HG03558 (cell line): ENCODE results near the gene ZNF253.
"Not testable (repeated sequence)": the region's sequence is repeated elsewhere in the genome, so short reads cannot be mapped to it uniquely, and the experiment has no call there.

Source experiments
- ATAC-seq: cut with Tn5 transposase; IDR thresholded peaks from one replicate; pipeline ENCODE4 v1.9.1; 2021; ENCODE audit warnings: moderate number of reproducible peaks; ENCODE audit not compliant: unreplicated experiment; ENCODE audit errors: extremely low read depth

The ZNF253 gene

DNA sequence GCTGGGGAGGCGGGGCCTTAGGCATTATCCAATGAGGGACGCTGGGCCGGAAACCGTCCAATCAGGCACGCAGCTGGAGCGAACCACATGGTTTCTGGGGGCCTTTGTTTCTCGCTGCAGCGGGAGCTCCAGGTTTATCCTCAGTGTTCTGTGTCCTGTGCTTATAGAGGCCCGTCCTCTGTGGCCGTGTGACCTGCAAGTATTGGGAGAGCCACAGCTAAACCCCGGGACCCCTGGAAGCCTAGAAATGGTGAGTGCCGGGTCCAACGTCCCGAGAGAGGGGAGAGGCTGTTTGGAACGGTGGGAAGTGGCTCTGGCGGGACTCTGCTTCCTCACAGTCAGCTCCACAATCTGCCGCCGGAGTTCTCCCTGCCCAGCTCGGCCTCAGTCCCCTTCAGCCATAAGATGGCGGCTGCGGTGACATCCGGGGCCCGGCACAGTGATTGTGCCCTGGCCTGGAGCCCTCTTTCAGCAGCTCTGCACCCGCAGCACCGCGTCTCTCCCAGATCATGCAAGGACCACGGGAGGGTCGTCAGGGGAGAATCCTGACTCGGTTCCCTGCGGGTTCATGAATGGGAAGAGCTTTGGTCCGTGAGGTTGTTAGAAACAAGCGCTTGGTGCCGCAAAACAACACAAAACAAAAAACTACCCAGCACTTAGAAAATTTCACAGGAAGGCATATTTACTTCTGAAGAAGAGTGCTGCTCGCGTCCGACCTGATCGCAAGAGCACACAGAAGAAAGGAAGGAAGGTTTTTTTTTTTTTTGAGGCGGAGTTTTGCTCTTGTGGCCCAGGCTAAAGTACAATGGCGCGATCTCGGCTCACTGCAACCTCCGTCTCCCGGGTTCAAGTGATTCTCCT, at the start of gene ZNF253:
ZNF253 (plus strand) TSS at position 133 of the 861 bp plus-strand sequence; CDS start at position 248, 115 bp downstream.
- peak; percentile 83 for ATAC-seq

DNA sequence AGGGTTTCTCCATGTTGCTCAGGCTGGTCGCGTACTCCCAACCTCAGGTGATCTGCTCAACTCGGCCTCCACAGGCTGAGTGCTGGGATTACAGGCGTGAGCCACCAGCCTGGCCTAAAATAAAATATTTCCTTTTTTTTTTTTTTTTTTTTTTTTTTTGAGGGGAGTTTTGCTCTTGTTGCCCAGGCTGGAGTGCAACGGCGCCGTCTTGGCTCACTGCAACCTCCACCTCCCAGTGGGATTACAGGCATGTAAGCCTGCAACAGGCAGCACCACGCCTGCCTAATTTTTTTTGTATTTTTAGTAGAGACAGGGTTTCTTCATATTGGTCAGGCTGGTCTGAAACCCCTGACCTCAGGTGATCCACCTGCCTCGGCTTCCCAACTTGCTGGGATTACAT, 49.0 kb upstream of the ZNF253 start:
- no peak for ATAC-seq

DNA sequence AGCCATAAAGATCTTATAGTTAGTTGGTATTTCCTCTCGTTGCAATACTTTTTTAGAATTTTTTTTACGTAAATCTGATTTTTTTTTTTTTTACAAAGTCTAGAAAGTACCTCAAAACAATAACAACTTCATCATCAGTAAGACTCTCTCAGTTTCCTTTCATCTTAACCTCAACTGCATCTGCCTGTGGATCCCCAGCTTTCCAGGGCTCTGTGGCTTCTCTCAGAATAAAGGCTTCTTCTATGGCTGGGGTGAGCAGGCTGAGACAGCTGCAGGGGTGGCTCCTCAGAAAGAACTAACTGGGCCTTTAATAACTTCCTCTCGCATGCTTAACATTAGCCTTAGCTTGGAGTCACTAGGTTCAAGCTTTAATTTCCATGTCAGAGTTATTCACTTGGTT, 48.3 kb upstream of the ZNF253 start:
- no peak for ATAC-seq

DNA sequence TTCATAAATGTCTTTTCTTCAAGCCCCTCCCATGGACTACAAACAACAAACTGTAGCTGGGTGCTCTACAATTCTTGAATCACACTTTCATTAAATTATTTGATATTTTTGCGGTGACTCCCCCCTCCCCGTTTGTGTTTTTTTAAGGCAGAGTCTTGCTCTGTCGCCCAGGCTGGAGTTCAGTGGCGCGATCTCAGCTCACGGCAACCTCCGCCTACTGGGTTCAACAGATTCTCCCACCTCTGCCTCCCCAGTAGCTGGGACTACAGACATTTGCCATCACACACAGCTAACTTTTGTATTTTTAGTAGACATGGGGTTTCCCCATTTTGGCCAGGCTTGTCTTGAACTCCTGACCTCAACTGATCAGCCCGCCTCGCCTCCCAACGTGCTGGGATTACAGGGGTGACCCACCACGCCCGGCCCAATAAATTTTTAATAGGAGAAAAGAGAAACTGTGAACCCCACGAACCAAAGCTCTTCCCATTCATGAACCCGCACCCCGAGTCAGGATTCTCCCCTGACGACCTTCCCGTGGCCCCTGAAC, 44.8 kb upstream of the ZNF253 start:
- ATAC-seq = no peak

DNA sequence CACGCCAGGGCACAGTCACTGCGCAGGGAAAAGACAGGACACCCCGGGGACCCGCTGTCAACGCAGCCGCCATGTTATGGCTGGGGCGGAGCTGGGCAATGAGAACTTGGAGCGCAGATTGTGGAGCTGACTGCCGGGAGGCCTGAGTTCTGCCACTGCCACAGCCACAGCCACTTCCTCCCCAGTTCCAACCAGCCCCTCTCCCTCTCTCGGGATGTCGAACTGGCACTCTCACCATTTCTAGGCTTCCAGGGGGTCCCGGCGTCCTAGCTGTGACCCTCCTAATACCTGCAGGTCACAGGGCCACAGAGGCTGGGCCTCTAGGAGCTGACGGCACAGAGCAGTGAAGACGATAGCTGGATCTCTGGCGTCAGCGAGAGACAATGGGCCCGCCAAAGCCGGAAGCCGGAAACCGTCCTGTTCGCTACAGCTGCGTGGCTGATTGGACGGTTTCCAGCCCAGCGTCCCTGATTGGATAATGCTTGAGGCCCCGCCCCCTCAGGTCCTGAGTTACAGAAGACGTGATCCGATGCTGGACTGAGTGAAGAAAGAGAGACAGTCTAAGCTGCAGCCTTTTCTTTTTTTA, 44.2 kb upstream of the ZNF253 start, which contains the start of gene ZNF506:
ZNF506 (minus strand) TSS at position 385 of the 586 bp plus-strand sequence; CDS start at position 238, 147 bp downstream.
- no peak for ATAC-seq

DNA sequence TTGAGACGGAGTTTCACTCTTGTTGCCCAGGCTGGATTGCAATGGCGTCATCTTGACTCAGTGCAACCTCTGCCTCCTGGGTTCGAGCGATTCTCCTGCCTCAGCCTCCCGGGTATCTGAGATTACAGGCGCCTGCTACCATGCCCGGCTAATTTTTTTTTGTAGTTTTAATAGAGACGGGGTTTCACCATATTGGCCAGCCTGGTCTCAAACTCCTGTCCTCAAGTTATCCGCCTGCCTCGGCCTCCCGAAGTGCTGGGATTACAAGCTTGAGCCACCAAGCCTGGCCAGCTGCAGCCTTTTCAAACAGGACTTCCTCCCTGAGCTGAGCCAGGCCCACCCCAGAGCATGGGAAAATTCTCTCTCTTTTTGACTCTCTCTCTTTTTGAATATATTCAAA, 43.7 kb upstream of the ZNF253 start:
- ATAC-seq = not testable (repeated sequence)

DNA sequence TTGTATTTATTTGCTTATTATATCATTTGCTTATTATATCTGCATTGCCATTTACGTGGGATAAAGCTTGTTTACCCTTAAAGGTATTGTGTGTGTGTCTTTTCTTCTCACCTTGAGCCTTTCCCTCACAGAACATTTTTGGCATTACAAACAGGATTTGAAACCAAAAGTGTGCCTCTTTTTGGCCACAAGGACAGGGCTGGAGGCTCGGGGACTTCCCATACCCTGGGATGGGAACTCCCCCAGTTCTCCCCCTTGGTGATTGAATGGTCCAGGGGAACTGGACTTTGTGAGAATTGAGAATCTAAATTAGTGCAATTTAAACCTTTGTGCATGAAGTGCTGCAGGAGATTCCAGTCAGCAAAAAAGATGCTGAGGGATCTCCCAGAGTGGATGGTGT, 41.8 kb upstream of the ZNF253 start:
- ATAC-seq = no peak

DNA sequence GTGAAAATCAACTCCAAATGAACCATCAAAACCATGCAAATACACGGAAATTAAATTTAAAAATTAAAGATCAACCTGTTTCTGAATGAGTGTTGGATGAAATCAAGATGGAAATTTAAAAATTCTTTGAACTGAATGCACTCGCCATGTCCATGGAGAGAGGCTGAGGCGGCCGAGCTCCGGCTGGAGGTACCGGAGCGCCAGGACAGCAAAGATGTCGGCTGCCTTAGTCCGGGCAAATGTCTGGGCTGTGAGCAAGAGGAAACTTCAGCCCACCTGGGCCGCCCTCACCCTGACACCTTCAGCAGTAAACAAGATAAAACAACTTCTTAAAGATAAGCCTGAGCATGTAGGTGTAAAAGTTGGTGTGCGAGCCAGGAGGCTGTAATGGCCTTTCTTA, 38.8 kb upstream of the ZNF253 start:
- ATAC-seq = no peak

DNA sequence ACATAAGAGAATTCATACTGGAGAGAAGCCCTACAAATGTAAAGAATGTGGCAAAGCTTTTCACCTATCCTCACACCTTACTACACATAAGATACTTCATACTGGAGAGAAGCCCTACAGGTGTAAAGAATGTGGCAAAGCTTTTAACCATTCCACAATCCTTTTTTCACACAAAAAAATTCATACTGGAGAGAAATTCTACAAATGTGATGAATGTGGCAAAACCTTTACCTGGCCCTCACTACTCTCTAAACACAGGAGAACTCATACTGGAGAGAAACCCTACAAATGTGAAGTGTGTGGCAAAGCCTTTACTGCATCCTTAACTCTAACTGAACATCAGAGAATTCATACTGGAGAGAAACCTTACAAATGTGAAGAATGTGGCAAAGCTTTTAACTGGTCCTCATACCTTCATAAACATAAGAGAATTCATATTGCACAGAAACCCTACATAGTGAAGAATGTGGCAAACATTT, 30.1 kb upstream of the ZNF253 start:
- ATAC-seq = no peak

DNA sequence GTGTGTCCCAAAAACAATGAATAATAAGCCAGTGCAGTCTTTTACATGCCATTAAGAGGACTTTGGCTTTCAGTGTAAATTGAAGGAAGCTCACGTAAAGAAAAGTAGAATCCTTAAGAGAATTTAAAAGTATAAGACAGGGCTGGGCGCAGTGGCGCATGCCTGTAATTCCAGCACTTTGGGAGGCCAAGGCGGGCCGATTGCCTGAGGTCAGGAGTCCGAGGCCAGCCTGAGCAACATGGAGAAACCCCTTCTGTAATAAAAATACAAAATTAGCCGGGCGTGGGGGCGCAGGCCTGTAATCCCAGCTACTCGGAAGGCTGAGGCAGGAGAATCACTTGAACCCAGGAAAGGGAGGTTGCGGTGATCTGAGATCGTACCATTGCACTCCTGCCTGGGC, 17.9 kb upstream of the ZNF253 start:
- ATAC-seq = no peak

DNA sequence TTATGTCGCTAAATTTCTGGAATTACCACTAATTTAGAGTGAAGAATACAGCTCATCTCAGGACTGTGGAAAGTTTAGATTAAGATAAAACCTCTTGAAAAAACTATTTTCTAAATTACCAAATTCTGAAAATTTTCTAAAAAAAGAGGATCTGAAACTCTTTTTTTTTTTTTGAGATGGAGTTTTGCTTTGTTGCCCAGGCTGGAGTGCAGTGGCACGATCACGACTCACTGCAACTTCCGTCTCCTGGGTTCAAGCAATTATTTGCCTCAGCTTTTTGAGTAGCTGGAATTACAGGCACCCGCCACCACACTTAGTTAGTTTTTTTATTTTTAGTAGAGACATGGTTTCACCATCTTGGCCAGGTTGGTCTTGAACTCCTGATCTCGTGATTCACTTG, 16.6 kb upstream of the ZNF253 start:
- ATAC-seq = no peak

DNA sequence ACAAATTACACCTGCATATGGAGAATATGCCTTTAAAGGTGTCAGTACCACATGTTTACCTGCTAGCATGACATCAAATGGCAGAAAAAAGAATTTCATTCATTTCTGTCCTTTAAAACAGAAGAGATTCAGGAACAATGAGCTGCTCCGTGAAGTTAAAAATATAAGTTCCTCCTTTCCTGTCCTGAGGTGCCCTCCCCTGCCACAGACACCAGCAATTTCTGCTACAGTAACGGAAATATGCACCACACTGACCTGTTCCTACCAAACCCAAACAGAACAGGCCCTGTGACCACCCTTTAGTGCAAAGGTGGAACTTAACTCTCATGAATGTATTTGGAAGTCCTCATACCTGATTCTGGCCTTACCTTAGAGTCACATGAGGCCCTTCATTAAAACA, 13.9 kb upstream of the ZNF253 start:
- ATAC-seq = not testable (repeated sequence)

DNA sequence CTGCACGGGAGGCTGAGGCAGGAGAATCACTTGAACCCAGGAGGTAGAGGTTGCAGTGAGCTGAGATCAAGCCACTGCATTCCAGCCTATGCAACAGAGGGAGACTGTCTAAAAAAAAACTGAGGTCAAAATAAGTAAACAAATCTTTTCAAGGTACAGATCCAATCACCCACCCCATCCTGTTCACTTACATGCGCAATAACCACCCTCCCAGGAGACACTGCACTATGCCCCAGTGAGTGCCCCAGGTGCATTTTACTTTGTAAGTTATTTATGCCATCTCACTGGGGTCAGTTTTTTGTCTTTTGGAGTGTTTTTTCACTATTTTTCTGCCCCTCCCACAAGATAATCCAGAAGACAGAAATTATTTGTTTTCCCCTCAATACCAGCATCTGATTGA, 6.9 kb upstream of the ZNF253 start:
- no peak for ATAC-seq

DNA sequence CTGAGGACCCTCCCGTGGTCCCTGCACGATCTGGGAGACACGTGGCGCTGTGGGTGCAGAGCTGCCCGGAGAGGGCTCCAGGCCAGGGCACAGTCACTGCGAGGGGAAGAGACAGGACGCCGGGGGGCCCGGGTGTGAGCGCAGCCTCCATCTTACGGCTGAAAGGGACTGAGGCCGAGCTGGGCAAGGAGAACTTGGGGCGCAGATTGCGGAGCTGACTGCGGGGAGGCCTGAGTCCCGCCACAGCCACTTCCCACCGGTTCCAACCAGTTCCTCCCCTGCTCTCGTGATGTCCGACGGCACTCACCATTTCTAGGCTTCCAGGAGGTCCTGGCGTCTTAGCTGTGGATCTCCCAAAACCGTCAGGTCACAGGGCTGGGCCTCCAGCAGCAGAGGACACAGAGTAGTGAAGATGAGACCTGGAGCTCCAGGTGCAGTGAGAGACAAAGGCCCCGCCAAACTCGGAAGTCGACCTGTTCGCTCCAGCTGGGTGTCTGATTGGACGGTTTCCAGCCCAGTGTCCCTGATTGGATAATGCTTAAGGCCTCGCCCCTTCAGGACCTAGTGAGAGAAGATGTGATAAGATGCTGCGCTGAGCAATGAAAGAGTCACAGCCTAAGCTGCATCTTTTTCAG, 4.8 kb upstream of the ZNF253 start:
- ATAC-seq = no peak

DNA sequence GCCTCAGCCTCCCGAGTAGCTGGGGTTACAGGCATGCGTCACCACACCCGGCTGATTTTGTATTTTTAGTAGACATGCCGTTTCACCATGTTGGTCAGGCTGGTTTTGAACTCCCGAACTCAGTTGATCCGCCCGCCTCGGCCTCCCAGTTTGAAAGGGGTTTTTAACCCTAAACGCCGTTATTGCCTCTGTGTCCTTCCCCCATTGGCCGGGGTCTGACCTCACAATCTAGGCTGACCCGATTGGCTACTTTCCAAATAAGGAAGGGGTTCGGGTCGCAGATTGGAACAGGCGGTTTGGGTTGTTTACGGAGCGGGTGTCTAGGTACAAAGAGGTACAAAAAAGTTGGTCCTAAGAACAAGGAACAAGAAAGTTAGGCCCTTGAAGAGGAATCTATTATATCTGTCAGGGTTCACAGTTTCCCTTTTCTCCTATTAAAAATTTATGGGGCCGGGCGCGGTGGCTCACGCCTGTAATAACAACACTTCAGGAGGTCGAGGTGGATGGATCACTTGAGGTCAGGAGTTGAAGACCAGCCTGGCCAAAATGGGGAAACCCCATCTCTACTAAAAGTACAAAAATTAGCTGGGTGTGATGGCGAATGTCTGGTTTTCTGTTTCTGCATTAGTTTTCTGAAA, 1.0 kb downstream of the ZNF253 start:
- no peak for ATAC-seq

DNA sequence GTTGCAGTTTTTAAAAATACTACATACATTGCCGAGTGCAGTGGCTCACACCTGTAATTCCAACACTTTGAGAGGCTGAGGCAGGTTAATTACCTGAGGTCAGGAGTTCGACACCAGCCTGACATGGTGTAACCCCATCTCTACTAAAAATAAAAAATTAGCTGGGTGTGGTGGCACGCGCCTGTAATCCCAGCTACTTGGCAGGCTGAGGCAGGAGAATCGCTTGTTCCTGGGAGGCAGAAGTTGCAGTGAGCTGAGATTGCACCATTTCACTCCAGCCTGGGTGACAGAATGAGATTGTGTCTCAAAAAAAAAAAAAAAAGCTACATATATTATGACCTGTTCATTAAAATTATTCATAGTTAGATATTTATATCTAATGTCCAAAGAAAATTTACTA, 4.4 kb downstream of the ZNF253 start:
- ATAC-seq = not testable (repeated sequence)

DNA sequence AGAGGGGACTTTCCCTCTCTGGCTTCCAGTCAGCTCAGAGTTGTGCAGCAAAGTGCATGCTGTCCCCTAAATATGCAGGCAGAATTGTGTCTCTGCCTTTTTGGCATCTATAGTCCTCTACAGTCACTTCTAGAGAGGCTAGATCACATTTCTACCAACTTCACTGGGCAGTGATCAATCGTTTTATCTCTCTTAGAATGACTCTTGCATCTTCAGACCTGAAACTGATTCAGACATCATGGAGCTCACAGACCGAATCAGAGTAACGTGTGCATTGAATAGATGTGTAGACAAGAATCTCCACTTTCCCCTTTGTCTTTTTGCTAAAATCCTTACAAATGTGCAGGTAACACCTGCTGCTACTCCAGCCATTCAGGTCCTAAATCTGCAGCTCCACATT, 6.2 kb downstream of the ZNF253 start:
- ATAC-seq = no peak

DNA sequence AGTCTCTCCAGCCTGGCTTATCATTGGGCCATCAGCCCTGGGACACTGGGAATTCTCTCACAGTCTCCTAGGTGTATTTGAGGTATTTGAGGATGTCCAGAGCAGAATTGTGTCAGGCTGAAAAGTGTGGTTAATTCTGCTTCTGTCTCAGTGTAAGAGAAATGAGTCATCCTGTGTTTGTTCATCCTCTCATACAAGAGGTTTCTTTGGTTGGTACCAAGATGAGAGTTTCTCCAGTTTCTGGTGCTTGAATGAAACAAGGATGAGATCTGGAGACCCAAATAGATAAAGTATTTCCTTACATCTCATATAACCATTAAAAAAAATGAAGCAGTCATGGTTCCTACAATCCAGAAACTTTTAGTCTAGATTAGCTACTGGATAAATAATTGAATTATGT, 7.7 kb downstream of the ZNF253 start:
- ATAC-seq = no peak

DNA sequence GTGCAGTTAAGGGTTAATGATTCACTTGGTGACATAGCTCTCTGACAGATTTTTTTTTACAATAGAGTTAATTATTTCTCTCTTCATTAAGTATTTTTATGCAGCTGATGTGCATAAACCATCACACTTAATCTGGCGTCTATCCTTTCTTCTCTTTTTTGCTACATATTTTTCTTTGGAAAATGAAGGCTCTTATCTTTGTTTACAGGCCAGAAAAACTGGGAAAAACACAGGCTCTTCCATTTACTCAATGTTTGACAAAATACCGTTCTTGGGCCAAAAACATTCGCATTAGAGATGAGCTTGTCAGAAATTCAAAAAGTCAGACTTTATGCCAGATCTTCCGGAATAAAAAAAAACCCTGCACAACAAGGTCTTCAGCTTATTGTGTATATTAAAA, 12.0 kb downstream of the ZNF253 start:
- no peak for ATAC-seq

DNA sequence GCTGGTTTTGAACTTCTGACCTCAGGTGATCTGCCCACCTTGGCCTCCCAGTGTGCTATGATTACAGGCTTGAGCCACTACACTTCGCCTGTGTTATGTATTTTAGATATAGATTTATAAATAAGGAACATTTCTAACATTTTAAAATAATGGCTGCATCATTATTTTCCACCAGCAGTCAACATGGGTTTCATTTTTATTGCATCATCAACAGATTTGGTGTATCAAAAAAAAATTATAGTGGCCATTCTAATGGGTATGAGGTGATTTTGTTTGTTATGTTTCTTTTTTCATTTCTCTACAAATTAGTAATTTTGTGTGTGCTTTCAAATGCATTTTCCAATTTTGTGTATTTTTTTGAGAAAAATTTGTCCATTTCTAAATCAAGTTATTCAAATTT, 18.9 kb downstream of the ZNF253 start:
- ATAC-seq = no peak
